Prostate gland (tissue), 2 donors: Measurements from ENCODE around the gene TIAM2.

Source experiments
- CTCF ChIP-seq, 4 experiments: fragments of 200-600 bp in 2 of 4; fragments of 450-650 bp in 2 of 4; sonication (generic) in 2 of 4; IDR thresholded peaks; 1 replicate in 3 of 4; 2 replicates in 1 of 4; pipeline ENCODE4 v1.5.1; 2016 to 2019; ENCODE audit warnings: antibody characterized with exemption in 4 of 4, mild to moderate bottlenecking in 2 of 4, moderate library complexity in 2 of 4
- POLR2A ChIP-seq: fragments of 450-650 bp; IDR thresholded peaks from one replicate; pipeline ENCODE4 v1.6.1; 2016; ENCODE audit warnings: antibody characterized with exemption, mild to moderate bottlenecking
- POLR2AphosphoS5 ChIP-seq: sonication (generic); formaldehyde crosslinking; IDR thresholded peaks from one replicate; pipeline ENCODE4 v1.6.1; 2017; ENCODE audit warnings: antibody characterized with exemption

GRCh38 chr6:155079985-155080452, 84.9 kb downstream of the TIAM2 start:
- TF ChIP-seq POLR2AphosphoS5 (no peak), CTCF (IDR thresholded peaks at IDR 0.05) (no peak), POLR2A (no peak)
